GM21717 (cell line): ENCODE measurements around the gene RTL10.
"Not testable (repeated sequence)": the region's sequence is repeated elsewhere in the genome, so short reads cannot be mapped to it uniquely, and the experiment has no call there.

Source experiments
- ATAC-seq: cut with Tn5 transposase; IDR thresholded peaks from one replicate; pipeline ENCODE4 v1.9.1; 2021; ENCODE audit warnings: mild to moderate bottlenecking, moderate library complexity; ENCODE audit not compliant: unreplicated experiment

Gene RTL10

DNA sequence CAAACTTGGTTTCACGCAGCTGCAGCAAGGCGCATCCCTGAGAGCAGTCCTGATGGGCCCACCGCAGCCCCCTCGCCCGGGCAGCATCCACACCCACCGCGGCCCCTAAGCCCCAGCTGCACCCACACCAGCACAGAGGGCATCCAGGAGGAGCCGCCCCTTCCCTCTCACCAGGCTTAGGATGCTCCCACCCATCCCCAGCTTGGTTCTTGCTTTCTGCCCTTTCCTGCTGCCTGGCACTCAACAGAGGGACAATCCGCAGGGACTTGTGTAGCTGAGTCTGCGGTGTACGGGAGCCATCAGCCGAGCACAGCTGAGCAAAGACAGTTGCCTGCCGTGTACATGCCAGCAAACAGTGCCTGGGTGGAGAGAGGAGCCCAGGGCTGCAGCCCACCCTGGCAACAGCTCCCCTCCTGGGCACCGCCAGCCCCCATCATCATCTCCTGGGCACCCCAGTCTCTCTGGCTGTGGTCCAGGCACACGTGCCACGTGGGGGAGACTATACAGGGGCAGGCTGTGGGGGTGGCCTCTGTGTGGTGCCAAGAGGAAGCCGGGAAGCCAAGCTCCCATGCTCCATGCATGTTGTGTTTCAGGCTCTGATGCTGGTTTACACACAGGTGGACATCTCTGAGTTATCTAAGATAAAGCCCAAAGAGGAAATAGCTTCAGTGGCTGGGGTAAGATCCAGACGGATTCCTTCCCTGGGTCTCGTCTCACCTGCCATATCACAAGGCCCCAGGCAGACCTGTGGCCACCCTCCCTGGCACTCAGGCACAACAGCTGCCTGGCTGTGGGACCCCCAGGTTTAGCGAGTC lies 36.0 kb upstream of the RTL10 start:
- no peak for ATAC-seq

DNA sequence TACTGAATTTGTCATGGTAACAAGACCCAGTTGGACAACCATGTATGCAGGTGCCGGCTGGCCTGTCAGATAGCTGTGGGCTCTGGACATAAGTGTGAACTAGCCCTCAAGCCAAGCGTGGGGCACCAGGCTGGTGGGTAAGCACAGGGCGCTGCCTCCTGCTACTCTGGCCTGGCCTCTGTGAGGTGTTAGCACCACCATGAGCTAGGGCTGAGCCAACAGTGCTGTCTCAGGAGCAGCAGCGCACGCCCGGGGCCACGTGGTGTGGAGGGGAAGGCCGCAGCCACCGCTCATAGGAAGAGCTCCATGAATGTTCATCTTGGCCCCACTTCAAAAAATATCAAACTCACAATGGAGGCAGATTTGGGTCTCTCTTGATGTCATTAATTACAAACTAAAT lies 35.3 kb upstream of the RTL10 start:
- no peak for ATAC-seq

DNA sequence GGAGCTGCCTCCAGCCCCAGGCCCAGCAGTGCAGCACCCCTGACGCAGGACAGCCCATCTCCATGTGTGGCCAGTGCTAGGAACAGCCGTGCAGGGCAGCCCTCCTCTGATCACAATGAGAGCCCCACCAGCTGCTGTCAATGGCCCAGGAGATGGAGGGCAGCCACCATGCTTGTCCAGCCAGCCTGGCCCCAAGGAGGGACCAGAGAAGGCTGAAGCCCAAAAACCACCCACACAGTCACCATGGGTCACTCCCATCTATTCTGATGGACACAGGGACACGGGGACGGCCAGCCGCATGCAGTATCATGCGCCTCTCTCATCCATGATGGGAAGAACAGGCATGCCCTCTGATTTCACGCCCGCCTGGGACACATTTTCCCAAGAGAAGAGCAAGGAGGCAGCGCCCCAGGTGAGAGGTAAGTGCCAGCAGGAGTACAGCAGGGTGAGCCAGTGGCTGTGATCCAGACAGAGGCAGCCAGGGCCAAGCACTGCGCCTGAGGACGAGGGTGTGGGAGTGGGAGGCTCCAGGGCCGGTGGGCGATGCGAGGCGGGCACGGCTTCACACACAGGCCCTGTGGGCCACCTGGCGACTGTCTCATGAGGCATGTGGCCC lies 33.6 kb upstream of the RTL10 start:
- no peak for ATAC-seq

DNA sequence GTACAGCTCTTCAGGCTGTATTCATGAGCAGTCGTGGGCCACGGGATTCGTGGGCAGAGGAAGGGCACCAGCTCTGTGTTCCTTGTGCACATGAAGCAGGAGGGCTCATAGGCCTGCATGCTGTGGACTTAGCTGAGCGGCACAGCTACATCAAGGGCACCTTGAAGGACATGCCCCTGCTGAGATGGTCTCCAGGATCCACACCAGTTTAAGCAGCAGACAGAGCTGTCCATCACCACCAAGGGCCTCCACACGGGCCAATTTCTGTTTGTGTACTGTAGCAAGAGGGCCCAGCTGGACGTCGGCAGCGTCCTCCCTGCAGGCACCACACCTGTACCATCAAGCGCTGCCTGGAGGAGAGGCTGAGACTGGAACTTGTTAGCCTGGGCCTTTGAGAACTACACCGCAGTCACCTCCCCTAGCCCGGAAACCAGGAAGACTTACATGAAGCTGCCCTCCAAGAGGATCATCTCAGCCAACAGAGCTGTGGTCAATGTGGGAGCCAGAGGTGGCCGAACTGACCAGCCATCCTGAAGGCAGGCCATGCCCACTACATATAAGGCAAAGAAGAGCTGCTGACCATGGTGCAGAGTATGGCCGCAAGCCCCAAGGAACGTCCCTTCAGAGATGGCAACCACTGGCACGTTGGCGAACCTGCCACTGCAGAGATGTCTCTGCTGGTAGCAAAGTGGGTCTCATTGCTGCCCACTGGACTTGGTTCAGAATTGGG lies 32.7 kb upstream of the RTL10 start:
- no peak for ATAC-seq

DNA sequence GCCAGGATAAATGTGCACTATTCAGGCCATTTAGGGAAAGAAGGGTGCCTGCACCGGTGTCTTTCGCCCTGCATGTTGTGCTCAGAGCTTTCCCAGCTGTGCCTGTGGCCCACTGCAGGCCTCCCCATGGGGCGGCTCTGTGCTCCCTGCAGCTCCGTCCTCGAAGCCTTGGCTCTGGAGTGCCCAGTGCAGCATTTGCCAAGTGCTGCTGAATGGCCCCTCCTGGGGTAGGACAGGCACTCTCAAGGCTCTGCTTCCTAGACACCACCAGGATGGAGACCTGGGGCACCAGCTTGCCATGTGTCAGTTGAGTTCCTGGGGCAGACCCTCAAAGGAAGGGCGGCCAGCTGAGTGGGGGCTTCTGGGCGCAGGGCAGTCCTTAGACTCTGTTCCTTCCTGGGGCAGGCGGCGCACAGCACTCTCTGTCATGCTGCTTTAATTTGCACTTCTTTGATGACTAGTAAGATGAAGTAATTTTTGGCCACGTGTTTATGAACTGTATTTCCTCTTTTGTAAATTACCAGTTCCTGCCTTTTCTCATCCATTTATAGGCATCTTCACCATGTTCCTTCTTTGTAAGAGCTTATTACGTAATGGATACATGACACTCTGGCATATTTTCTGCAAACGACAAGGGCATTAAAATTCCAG lies 32.1 kb upstream of the RTL10 start:
- ATAC-seq, result no peak

DNA sequence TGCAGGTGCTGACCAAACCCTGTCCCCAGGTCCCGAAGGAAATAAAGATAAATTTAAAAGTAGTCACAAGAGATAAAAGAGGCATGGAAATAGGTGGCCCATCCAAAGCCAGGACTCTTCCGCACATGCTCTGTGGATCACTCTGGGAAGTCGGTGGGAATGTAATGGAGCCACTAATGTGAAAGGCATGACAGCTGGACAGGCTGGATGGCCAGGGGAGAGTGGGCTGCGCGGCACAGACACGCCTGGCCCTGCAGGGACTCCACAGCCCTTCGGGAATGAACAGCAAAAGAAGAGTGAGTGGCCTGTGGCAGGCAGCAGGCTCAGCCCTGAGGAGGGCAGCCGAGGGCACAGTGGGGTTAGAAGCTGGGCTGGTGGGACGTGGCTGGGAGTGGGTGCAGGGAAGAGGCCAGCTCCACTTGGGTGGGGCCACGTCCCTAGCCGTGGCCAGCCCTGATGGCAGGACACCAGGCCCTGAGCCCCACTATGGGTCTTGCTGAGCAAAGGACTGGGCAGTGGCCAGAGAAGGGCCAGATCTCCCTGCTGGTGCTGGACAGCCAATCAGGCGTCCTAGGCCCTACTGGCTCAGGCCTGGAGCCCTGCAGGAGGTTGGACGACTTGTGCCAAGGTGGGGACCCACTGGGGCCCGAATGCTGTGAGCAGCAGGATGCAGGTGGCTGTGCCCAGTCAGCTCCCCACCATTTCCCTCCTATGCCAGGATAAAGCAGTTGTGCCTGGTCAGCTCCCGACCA lies 31.3 kb upstream of the RTL10 start:
- ATAC-seq, result no peak

DNA sequence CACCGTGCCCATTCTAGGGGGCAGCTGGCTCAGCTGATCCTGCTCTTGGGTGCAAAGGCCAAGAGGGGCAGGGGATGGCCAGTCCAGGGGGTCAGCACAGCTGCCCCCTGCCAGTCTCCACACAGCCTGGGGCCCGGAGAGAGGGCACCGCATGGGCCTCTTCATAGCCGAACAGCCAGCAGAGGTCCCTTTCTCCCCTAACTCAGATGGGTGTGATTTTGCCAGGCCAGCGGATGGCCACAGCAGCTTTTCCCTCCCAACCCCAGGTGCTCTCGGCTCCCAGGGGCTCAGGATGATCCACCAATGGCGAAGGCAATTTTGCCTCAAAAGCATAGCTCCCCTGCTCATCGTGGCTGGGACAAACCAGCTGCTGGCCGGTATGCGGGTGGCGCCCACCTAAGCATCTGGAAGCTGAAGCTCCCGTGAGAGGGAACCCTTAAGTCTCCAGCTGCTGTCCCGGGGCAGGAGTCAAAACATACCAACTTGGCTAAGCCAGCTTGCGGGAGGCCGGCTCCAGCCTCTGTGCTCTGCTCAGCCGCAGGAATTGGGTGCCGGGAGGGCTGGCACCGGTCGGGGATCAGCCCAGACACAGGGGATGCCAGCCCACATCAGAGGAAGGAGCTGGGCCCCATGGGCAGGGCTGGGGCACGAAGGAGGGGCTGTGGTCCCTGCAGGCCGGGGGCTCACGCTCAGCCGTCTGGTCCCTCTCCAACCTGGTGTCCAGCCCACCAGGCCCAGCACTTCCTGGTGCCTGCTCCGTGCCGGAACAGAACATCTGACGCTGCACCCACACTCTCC lies 30.5 kb upstream of the RTL10 start:
- no peak for ATAC-seq

DNA sequence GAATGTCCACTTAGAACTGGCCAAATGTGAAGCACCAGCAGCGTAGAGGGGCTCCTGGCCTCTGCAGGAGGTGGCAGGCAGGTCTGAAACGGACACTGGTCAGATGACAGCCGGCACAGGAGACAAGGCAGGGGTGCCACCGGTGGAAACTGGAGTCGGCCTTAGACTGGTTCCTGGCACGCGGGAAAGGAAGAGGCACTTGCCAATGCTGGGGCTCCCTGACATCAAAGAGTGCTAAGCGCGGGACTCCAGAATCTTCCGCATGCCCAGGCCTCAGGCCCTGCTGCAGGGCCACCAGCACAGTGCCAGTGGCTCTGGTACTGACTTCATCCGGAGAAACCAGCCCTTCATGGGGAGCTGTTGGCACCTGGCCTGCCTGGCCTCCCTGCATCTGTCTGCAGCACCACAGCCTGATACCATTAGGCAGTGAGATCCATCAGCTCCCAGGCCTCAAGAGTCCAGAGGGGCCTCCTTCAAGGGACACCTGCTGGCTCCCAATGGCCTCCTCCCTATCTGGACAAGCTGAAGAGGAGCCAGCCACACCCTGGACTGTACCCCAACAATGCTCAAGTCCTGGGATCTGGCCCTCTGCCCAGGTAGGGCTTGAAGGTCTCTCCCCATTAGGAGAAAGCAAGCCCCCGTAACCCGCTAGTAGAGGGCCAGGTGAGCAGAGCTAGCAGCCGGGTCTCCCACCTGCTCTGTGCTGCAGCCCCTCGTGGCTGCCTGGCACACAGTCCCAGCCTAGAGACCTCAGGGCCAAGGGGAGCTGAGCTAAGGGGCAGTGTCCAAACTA lies 29.7 kb upstream of the RTL10 start:
- no peak for ATAC-seq

DNA sequence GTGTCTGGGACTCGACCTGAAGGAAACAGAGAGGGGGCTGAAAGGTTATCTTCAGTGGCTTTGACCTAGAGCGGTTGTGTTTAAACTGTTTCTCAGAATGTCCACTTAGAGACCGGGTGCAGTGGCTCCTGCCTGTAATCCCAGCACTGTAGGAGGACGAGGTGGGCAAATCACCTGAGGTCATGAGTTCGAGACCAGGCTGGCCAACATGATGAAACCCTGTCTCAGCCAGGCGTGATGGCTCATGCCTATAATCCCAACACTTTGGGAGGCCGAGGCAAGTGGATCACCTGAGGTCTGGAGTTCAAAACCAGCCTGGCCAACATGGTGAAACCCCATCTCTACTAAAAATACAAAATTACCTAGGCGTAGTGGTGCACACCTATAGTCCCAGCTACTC lies 28.8 kb upstream of the RTL10 start:
- ATAC-seq, result not testable (repeated sequence)

DNA sequence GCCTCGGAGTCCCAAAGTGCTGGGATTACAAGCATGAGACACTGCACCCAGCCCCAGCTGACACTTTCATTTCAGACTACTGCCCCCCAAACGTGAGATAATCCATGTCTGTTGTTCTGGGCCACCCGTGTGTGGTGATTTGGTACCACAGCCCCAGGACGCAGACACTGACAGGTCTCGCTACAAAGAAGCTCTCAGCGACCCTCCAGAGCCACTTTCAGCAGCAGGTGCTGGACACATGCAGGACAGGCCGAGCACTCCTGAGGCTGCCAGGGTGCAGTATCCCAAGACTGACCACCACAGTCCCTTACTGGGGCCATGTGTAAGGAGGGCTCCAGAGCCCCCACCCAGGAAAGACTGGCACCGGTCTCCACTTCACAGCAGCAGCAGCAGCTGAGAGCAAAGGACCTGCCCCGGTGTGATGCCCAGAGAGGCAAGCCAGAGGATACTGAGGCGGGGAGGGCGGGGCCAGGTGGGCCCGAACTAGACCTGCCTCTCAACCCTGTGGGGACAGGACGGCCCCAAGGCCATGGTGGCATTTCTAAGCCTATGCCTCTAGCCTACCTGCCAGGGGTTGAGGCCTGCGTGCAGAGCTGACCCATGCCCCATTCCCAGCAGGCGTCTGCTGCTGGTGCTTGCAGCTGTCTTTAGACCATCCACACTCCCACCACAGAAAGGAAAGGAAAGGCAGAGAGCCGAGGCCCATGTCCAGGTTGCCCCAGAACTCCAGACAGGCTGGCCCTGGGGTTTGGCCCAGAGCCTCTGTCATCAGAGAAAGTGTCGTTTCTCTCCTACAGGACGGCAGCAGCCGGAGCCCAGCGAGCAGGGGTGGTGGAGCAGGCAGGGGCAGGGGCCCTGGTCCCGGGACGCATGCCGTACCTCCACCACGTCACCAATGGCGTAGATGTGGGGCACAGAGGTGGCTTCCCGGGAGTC lies 28.0 kb upstream of the RTL10 start:
- ATAC-seq, result no peak

DNA sequence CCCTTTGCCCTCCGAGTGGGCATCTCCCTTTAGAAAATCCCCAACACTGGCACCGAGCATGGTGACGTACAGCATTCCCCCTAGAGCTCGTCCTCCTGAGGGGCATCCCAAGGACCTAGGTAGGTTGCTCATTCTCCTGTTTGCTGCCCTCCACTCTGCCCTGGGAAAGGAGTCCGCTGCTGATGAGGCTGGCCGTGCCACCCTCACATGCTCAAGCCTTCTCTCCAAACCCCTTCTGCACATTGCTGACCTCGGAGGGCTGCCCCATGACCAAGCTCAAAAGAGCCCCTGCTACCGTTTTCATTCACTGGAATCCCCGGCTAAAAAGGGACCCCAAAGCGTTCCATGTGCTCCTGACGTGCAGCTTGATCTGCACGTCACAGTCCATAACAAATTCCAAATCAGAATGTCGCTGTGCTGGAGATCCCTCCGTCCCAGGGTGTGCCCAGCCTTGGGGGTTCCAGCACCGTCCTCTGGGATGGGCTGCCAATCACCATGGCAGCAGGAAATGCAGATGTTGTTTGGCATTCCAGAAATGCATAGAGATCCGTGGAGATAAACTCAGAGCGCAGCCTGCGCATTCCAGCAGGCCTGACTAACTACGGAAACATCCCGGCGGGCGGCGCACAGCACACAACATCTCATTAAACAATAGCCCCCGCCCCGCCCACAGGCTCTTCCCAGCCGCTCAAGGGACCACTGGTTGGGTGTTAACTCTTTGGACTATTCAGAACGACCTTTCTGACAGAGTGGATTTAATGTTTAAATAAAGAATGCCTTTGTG lies 26.3 kb upstream of the RTL10 start:
- no peak for ATAC-seq

DNA sequence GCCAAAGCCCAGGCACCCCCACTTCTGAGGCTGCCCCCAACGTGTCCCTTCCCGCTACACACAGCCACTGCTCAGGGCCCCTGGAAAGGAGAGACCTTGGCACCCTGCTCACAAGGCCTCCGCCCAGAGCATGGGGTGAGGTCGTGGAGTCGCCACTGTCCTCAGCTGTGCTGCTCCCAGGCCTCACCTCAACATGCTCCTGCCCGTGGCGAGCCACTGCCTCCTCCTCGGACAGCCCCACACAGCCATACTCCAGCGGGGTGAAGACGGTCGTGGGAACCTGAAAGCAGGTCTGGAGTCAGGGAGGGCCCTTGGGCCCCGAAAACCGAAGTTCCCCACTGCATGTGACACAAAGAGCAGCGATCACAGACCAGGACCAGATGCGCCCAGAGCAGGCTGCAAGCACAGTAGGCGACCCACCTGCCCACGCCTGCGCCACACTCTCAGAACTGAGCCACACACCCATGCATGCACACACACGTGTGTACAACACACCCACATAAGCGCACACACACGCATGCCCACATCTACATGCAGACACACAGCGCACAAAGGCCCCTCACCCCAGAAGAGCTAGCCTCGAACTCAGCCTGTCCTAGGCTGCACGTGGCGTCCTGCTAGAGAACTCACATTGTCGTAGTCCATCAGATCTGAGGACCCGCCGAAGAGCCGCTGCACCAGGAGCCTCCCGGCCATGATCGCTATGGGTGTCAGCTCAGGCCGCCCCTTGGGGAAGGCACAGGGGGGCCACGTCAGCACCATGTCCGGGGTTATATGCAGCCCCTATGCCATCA lies 25.5 kb upstream of the RTL10 start:
- ATAC-seq, result no peak

DNA sequence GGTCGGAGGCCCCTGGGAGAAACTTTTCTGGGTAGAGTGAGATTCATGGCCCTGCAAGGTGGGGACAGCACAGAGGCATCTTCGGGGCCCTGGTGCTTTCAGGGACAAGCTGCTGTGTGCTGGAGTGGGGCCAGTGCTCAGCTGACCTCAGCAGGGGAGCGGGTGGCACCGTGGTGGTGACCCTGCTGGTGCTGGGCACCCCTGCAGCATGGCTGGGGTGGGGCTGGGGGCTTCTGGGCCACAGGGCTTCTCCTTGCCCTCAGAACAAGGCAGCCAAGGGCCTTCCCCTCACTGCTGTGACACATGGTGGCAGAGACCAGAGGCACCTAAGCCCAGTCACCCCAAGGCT lies 24.9 kb upstream of the RTL10 start:
- no peak for ATAC-seq

DNA sequence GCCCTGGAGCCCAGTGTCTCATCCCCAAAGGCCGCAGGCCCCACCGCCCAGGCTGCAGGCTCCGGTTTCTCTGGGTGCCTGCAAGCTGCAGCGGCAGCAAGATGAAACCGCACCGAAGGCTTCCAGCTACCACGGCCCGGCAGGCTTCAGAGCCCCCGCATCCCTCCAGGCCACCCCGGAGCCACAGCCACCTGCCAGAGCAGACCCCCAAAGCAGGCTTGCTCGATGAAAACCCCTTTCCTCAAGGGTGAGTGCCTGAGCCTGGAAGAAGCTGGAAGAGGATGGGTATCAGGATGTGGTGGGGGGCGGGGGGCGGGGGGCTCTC lies 24.5 kb upstream of the RTL10 start:
- no peak for ATAC-seq

DNA sequence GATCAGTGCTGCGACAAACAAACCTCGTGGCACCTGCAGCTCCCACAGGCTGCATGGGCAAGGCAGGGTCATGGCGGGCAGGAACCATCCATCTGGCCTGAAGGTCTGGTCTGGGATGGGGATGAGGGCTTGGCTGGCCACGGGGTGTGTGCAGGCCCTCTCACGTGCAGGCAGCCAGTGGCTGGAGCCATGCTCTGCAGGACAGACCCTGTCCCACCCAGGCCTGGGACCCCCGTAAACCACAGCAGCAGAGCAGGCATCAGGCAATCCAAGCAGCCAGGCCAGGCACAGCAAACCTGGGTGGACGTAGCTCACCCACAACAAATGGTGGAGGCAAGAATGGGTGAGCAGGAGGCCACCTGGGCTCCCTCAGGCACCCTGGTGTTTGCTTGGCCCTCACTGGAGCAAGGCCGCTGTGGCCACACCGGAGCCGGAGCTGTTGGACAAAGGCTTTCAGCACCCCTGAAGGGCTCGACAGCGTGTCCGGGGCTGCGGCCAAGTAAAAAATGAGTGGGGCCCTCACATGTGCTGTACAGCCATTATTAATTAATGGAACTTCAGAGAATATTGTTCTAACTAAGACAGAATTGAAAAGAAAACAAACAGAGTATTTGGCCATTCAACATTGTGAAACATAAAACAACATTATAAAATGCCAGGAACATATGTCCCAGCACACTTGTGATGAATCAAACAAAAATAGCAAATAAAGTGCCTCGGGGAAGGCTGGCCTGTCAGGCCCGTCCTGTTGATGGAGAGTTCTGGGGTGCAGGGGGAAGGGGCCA lies 24.0 kb upstream of the RTL10 start:
- ATAC-seq, result no peak
